Measurements from ENCODE around the gene COL4A5.
"Not testable (repeated sequence)": the region's sequence is repeated elsewhere in the genome, so short reads cannot be mapped to it uniquely, and the experiment has no call there.

The COL4A5 gene

GRCh38 chrX:108456971-108457477 lies 17.4 kb downstream of the COL4A5 start:
- no peak for DNase-seq

GRCh38 chrX:108464604-108465003 lies 25.0 kb downstream of the COL4A5 start:
- DNase-seq = no peak

- no peak for DNase-seq
Observed at GRCh38 chrX:108468486-108468885, 28.8 kb downstream of the COL4A5 start.

DNA sequence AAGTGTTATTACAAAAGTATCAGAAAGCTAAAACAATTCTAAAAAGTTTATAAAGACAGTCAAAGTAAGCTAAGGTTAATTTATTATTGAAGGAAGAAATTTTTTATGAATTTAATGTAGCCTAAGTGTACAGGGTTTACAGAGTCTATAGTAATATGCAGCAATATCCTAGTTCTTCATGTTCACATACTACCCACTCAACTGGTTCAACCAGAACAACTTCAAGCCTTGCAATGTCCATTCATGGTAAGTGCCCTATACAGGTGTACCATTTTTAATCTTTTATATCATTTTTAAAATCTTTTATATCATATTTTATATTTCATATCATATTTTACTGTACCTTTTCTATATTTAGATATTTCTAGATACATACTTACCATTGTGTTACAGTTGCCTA lies 34.3 kb downstream of the COL4A5 start:
- no peak for DNase-seq

GRCh38 chrX:108481528-108481927 lies 41.9 kb downstream of the COL4A5 start:
- not testable (repeated sequence) for DNase-seq

GRCh38 chrX:108484251-108484650 lies 44.6 kb downstream of the COL4A5 start:
- no peak for DNase-seq

DNA sequence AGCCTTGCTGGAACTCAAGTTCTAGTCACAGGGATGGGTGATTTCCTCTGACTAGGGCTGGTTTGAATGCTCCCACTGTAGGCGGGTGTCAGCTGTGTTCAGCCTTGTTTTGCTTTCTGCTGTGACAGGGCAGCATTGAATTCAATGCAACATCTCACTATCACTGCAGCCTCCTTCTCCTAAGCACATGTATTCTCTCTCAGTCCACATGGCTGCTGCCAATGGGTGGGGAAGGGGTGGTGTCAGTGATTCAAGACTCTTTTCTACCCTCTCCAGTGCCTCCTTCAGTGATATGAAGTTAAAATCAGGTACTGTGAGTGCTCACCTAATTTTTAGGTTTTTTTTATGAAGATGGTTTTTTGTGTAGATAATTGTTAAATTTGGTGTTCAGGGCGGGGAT lies 46.3 kb downstream of the COL4A5 start:
- no peak for DNase-seq

DNA sequence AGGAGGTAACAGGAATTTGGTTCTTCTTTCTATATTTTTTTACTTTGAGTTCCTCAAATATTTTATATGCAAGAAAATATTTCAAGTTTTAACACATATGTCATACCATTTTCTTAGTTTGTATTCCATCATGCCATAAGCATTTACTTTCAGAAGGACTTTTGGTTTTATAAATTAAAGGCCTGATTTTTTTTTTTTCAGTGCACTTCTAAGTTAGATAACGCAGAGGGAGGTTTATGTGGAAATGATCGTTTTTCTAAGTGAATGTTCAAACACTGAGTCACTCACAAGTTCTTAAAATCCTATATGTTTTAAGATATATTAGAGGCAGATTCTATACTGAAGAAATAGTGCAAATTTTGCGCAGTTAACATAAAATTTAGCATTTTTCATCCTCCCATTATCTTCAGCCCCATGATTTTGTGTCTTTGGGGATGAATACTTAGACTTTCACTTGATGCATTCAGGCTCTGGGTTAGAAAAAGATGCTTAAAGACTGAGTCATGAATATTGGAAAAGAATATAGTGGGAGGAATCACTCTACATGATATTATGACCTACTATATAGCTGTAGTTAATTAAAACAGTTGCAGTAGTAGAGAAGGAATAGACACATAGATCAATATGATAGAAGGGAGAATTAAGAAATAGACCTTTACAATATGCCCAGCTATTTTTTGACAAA lies 54.9 kb downstream of the COL4A5 start:
- no peak for DNase-seq

GRCh38 chrX:108511721-108512120 lies 72.1 kb downstream of the COL4A5 start:
- DNase-seq = no peak

GRCh38 chrX:108516184-108516583 lies 76.5 kb downstream of the COL4A5 start:
- no peak for DNase-seq

DNA sequence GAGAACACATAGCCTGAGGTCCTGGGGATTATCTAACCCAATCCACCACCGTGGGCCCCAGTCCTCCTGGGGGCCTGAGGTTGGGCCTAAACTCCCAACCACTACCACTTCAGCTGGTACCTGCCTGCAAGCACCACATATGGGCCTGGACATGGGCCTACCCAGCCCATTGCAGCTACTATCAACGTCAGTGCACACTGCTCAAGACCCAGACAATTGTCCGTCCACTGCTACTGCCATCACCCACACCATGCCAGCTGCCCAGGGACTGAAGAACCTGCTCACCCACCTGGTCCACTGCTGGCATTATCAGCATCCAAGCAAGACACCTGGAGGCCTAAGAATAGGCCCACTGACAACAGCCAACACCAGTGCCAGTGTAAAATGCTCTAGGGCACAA lies 88.1 kb downstream of the COL4A5 start:
- no peak for DNase-seq

GRCh38 chrX:108537005-108537404 lies 97.4 kb downstream of the COL4A5 start:
- DNase-seq = no peak

GRCh38 chrX:108541286-108541685 lies 101.6 kb downstream of the COL4A5 start:
- DNase-seq = no peak

DNA sequence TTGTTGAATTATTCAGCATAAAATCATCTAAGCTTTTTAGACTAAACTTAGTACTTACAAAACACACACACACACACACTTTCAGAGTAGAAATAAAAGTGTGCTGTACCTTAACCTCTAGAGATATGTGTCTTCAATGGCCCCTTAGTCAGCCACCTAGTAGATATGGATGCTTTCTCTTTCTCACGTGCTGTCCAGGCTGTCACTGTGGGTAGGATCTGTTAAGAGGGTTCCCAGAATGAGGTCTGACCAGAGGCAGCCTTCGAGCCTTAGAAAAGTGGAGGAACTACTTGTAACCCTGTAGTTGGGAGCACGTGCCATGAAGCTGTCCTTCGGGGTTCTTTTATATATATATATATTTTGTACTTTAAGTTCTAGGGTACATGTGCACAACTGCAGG lies 117.9 kb downstream of the COL4A5 start:
- DNase-seq = no peak

DNA sequence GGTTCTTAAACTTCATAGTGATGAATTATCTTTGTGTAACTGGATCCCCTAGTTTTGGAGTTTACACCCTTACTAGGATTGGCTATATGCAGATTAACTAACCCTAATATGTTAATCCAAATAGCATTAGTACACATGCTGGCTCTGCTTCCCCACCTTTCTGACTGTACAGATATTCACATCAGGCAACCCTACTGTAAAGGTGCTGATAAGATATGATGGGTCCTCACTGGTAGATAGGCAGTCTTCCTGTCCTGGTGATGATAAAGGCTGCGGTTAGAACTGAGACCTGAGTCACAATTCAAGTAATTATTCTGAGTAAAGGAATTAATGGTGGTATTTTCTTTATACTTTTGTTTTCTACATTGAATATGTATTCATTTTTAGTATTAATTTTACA lies 118.6 kb downstream of the COL4A5 start:
- DNase-seq = no peak

- no peak for DNase-seq
Observed at GRCh38 chrX:108573136-108573535, 133.5 kb downstream of the COL4A5 start.

GRCh38 chrX:108582151-108582550 lies 142.5 kb downstream of the COL4A5 start:
- no peak for DNase-seq

DNA sequence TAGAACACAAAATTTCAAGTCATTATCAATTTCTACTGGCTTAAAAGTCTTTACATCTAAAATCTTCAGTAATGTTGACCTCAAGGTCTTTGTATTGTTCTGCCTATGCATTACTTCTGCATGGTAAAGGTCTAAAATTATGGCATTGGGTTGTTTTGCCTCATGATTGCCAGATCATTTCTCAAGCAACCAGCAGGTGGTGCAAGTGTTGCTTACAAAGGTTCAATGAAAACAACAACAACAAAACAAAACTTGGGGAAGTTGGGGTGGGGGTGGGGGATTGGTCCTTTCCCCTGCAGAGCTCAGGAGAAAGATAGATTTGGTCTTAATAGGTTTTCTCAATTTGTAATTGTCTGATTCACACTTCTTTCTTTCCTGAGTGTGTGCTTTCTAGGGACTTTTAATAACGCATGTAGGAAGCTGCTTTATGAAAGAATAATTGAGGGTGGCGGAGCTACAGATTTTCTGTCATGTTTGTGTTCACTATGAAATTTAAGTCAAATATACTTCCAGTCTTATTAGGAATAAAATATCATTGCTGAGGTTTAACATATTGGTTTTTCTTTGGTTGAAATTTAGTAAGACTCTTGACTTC lies 145.1 kb downstream of the COL4A5 start:
- no peak for DNase-seq

DNA sequence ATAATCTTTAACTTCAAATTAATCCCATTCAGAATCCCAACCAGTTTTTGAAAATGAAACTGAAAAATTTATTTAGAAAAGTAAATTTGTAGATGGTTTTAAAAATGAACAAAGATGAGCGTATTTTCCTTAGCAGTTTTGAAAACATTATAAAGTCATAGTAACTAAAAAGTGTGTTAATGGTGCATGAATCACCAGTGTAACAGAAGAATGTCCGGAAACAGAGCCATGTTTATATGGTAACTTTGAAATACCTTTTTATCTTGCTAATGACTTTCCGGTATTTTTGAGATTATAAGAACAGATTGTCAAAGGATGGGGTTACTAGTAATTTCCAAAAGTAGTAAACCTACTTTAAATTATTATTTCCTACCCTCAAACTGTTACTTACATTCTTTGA lies 150.9 kb downstream of the COL4A5 start:
- DNase-seq = no peak

GRCh38 chrX:108601276-108601675 lies 161.6 kb downstream of the COL4A5 start:
- no peak for DNase-seq

DNA sequence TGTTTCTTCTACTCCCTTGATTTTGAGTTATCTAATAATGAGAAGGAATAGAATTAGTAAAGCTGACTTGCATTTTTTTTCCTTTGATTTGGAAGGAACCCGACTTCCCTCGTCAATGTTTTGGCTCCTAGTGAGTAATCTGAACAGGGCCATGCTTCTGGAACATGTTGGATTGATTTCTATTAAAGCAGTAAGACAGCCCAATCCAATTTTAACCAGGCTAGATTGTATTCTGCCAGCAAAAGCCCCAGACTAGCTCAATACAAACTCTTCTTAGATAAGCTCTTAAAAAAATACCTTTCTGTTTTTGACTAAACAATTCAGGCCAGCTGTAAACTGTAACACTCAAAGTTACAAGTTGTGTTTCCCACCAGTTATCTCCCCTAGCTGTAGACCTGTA lies 170.5 kb downstream of the COL4A5 start:
- no peak for DNase-seq

- DNase-seq = no peak
Observed at GRCh38 chrX:108614616-108615015, 175.0 kb downstream of the COL4A5 start.

- DNase-seq = no peak
Observed at GRCh38 chrX:108640817-108641216, 201.2 kb downstream of the COL4A5 start.

- no peak for DNase-seq
Observed at GRCh38 chrX:108641589-108642272, 202.1 kb downstream of the COL4A5 start.
